AG08396 (cell line): ENCODE results near the gene POU6F2.

Experiments used
- DNase-seq: peaks from one replicate; pipeline ENCODE4 v3.0.0; 2012; ENCODE audit warnings: low spot score, mixed read lengths

The POU6F2 gene

GRCh38 chr7:39509912-39510311 lies 532.2 kb downstream of the POU6F2 start:
- DNase-seq: no peak

DNA sequence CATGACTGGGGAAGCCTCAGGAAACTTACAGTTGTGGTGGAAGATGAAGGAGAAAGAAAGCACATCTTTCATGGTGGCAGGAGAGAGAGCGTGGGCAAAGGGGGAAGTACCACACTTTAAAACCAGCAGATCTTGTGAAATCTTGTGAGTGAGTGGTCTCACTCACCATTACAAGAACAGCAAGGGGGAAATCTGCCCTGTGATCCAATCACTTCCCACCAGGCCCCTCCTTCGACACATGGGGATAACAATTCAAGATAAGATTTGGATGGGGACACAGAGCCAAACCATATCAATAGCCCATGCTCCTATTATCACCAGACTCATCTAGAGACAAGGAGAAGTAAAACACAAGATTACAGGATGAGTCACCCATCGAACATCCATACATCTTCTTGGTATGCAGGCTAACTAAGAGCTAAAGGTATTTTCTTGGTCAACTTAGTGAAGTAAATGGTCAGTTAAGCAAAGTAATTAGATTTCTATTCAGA lies 533.2 kb downstream of the POU6F2 start:
- no peak for DNase-seq

DNA sequence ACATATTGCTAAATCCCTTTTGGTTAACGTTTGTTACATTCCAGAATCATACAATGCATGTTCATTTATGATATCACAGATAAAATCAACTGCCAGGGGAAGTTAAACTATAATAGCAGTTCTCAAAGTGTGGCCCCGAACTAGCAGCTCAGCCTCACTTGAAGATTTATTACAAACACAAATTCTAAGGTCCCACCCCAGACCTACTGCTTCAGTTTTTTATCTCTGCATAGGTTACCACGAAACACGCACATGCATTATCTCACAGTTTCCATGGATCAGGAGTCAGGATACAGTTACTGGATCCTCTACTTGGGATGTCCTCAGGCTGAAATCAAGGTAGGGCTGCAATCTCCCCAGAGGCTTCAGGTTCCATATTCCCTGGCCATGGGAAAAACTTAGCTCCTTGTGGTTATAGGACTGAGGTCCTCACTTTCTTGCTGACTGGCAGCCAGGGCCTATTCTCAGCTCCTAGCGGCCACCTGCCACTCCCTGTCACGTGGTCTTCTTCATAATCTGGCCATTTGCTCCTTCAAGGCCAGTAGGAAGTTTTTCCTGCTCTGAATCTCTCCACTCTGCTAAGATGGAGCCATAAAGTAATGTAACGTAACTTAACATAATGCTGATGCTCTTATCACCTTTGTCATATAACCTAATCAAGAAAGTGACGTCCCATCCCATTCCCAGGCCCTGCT lies 538.0 kb downstream of the POU6F2 start:
- DNase-seq: no peak

GRCh38 chr7:39516498-39516897 lies 538.8 kb downstream of the POU6F2 start:
- DNase-seq: no peak

- DNase-seq: no peak
These were observed 539.5 kb downstream of the POU6F2 start for GRCh38 chr7:39517240-39517639.
